Fibroblast of skin of right quadriceps (primary cell): ENCODE measurements around the gene TP53I3.
"Not testable (repeated sequence)": the region's sequence is repeated elsewhere in the genome, so short reads cannot be mapped to it uniquely, and the experiment has no call there.

ENCODE experiments used
- DNase-seq: peaks from one replicate; pipeline ENCODE4 v3.0.0-alpha.2; 2013

Gene TP53I3

GRCh38 chr2:24095171-24095677 is 10.6 kb upstream of the TP53I3 start:
- not testable (repeated sequence) for DNase-seq

- DNase-seq, result not testable (repeated sequence)
These were observed 8.6 kb upstream of the TP53I3 start for GRCh38 chr2:24093270-24093669.

- no peak for DNase-seq
These were observed 4.3 kb upstream of the TP53I3 start for GRCh38 chr2:24088821-24089359.

GRCh38 chr2:24087032-24087431 is 2.4 kb upstream of the TP53I3 start:
- DNase-seq, result no peak

- DNase-seq, result no peak
These were observed 1.6 kb upstream of the TP53I3 start for GRCh38 chr2:24086241-24086640.

- no peak for DNase-seq
These were observed 511 bp upstream of the TP53I3 start for GRCh38 chr2:24085200-24085489.

- DNase-seq, result peak; percentile 88
These were observed 858 bp downstream of the TP53I3 start for GRCh38 chr2:24083567-24084385.

GRCh38 chr2:24082787-24083566 is 1.7 kb downstream of the TP53I3 start:
- DNase-seq, result no peak

- DNase-seq, result no peak
These were observed 3.9 kb downstream of the TP53I3 start for GRCh38 chr2:24080701-24081100.

- no peak for DNase-seq
These were observed 6.8 kb downstream of the TP53I3 start for GRCh38 chr2:24077879-24078278.

GRCh38 chr2:24077535-24077877 is 7.1 kb downstream of the TP53I3 start:
- no peak for DNase-seq

- no peak for DNase-seq
These were observed 7.6 kb downstream of the TP53I3 start for GRCh38 chr2:24076849-24077534.

GRCh38 chr2:24075915-24076848 is 8.5 kb downstream of the TP53I3 start, which contains the start of gene SF3B6:
Gene SF3B6 (minus strand): TSS chr2:24076326. CDS start chr2:24076229, 97 bp downstream.
- DNase-seq, result peak; percentile 99

- DNase-seq, result no peak
These were observed 9.4 kb downstream of the TP53I3 start for GRCh38 chr2:24075259-24075658.

GRCh38 chr2:24073816-24074215 is 10.8 kb downstream of the TP53I3 start:
- no peak for DNase-seq

GRCh38 chr2:24072259-24072658 is 12.4 kb downstream of the TP53I3 start:
- no peak for DNase-seq

GRCh38 chr2:24065341-24065740 is 19.3 kb downstream of the TP53I3 start:
- DNase-seq, result no peak

GRCh38 chr2:24058564-24059271 is 25.9 kb downstream of the TP53I3 start:
- no peak for DNase-seq

- DNase-seq, result no peak
These were observed 28.9 kb downstream of the TP53I3 start for GRCh38 chr2:24055750-24056149.

GRCh38 chr2:24054366-24055010 is 30.1 kb downstream of the TP53I3 start:
- DNase-seq, result no peak

- DNase-seq, result no peak
These were observed 31.7 kb downstream of the TP53I3 start for GRCh38 chr2:24052951-24053350.
